ENCODE measurements around the gene ADK. TPM values are rescaled to one million over a fixed set of nuclear protein-coding genes. Genes with fewer than 3 reads are reported as not detected.
"Not testable (repeated sequence)": the region's sequence is repeated elsewhere in the genome, so short reads cannot be mapped to it uniquely, and the experiment has no call there.

The ADK gene
- total and polyA plus RNA-seq, 2 of the 4 experiments (the other 2 are of a cell fraction), result 30.6 to 40.9 TPM

DNA sequence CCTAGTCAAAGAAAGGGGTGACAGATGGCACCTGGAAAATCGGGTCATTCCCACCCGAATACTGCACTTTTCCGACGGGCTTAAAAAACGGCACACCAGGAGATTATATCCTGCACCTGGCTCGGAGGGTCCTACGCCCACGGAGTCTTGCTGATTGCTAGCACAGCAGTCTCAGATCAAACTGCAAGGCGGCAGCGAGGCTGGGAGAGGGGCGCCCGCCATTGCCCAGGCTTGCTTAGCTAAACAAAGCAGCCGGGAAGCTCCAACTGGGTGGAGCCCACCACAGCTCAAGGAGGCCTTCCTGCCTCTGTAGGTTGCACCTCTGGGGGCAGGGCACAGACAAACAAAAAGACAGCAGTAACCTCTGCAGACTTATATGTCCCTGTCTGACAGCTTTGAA lies 66.1 kb downstream of the ADK start:
- dilution Hi-C loops (cut with HindIII; ENCODE audit: low sequenced_read_pairs, unreplicated experiment); H2BK5ac ChIP-seq (ENCODE audit: low read depth, low read length, poor library complexity, severe bottlenecking); POLR2A ChIA-PET (ENCODE audit: unreplicated experiment); BruUV-seq (replicated peaks); H3K56ac ChIP-seq (ENCODE audit: extremely low read depth, insufficient read depth, low read length); H3K14ac ChIP-seq (replicated peaks; ENCODE audit: low read depth, low read length); H4K8ac ChIP-seq (ENCODE audit: low read depth in 2 of 2, low read length in 2 of 2); H3K27me3 ChIP-seq (ENCODE audit: control insufficient read depth, insufficient read depth, low read length); H2AK9ac ChIP-seq (replicated peaks; ENCODE audit: low read depth, low read length, poor library complexity); H3K9me3 ChIP-seq (ENCODE audit: control insufficient read depth, insufficient read depth, low read length); H4K20me1 ChIP-seq (ENCODE audit: insufficient read depth, low read length); intact Hi-C loops (cut with micrococcal nuclease); H3K9me1 ChIP-seq (ENCODE audit: insufficient read depth, low read length); H3K9ac ChIP-seq (ENCODE audit: low read depth, low read length); ATAC-seq (ENCODE audit: low read depth); H2BK20ac ChIP-seq (ENCODE audit: low read depth, low read length); H3K4me1 ChIP-seq (ENCODE audit: control insufficient read depth, insufficient read depth, low read length); H4K5ac ChIP-seq (ENCODE audit: low read depth, low read length); H2BK15ac ChIP-seq (ENCODE audit: low read depth, low read length); DNase-seq; H3K27ac ChIP-seq (ENCODE audit: insufficient read depth, low read length); H3K18ac ChIP-seq (ENCODE audit: low read depth, low read length); H3K36me3 ChIP-seq (ENCODE audit: control insufficient read depth, insufficient read depth, low read length); CTCF ChIA-PET; H3K4me2 ChIP-seq (ENCODE audit: low read depth, low read length); H3K4me3 ChIP-seq (ENCODE audit: insufficient read depth, low read depth, low read length); H3K4ac ChIP-seq (ENCODE audit: low read depth, low read length); H3K23ac ChIP-seq (ENCODE audit: low read depth, low read length); H2AFZ ChIP-seq (replicated peaks; ENCODE audit: low read length, poor library complexity); H2AK5ac ChIP-seq (ENCODE audit: low read depth, low read length); H4K91ac ChIP-seq (ENCODE audit: insufficient read depth, low read depth, low read length); in situ Hi-C loops (cut with MboI; ENCODE audit: low sequenced_read_pairs); H2BK120ac ChIP-seq (ENCODE audit: low read depth, low read length): not testable (repeated sequence)
- peaks cover 8 to 21% of the 10 kb centered on the region in 2 experiments for H3K79me1 ChIP-seq (ENCODE audit: low read depth in 1 of 2, low read length in 2 of 2)
- 93% methylated on average over 3 of the region's 13 CpGs; no CpG with 5 or more reads in 1 of the 2 experiments for WGBS, 2 experiments (ENCODE audit: extremely low coverage in 2 of 2, insufficient read length in 1 of 2)

DNA sequence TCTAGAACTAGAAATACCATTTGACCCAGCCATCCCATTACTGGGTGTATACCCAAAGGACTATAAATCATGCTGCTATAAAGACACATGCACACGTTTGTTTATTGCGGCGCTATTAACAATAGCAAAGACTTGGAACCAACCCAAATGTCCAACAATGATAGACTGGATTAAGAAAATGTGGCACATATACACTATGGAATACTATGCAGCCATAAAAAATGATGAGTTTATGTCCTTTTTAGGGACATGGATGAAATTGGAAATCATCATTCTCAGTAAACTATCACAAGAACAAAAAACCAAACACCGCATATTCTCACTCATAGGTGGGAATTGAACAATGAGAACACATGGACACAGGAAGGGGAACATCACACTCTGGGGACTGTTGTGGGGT lies 71.4 kb downstream of the ADK start:
- H4K8ac ChIP-seq (ENCODE audit: low read depth in 2 of 2, low read length in 2 of 2); H4K5ac ChIP-seq (ENCODE audit: low read depth, low read length); BruUV-seq (replicated peaks); H3K27ac ChIP-seq (ENCODE audit: insufficient read depth, low read length); H2BK120ac ChIP-seq (ENCODE audit: low read depth, low read length); H3K14ac ChIP-seq (replicated peaks; ENCODE audit: low read depth, low read length); in situ Hi-C loops (cut with MboI; ENCODE audit: low sequenced_read_pairs); H3K4me2 ChIP-seq (ENCODE audit: low read depth, low read length); H2AK5ac ChIP-seq (ENCODE audit: low read depth, low read length); H3K4me3 ChIP-seq (ENCODE audit: insufficient read depth, low read depth, low read length); intact Hi-C loops (cut with micrococcal nuclease); DNase-seq; H3K9me1 ChIP-seq (ENCODE audit: insufficient read depth, low read length); H3K4ac ChIP-seq (ENCODE audit: low read depth, low read length); H3K18ac ChIP-seq (ENCODE audit: low read depth, low read length); H2BK15ac ChIP-seq (ENCODE audit: low read depth, low read length); H3K36me3 ChIP-seq (ENCODE audit: control insufficient read depth, insufficient read depth, low read length); H3K4me1 ChIP-seq (ENCODE audit: control insufficient read depth, insufficient read depth, low read length); H3K79me1 ChIP-seq (ENCODE audit: low read depth in 1 of 2, low read length in 2 of 2); H4K91ac ChIP-seq (ENCODE audit: insufficient read depth, low read depth, low read length); H3K23ac ChIP-seq (ENCODE audit: low read depth, low read length); ATAC-seq (ENCODE audit: low read depth); H3K9me3 ChIP-seq (ENCODE audit: control insufficient read depth, insufficient read depth, low read length); H2AFZ ChIP-seq (replicated peaks; ENCODE audit: low read length, poor library complexity); H3K56ac ChIP-seq (ENCODE audit: extremely low read depth, insufficient read depth, low read length); H2AK9ac ChIP-seq (replicated peaks; ENCODE audit: low read depth, low read length, poor library complexity); H3K27me3 ChIP-seq (ENCODE audit: control insufficient read depth, insufficient read depth, low read length); dilution Hi-C loops (cut with HindIII; ENCODE audit: low sequenced_read_pairs, unreplicated experiment); H4K20me1 ChIP-seq (ENCODE audit: insufficient read depth, low read length); POLR2A ChIA-PET (ENCODE audit: unreplicated experiment); H2BK5ac ChIP-seq (ENCODE audit: low read depth, low read length, poor library complexity, severe bottlenecking); H2BK20ac ChIP-seq (ENCODE audit: low read depth, low read length); H3K9ac ChIP-seq (ENCODE audit: low read depth, low read length): not testable (repeated sequence)
- WGBS, 2 experiments (ENCODE audit: extremely low coverage in 2 of 2, insufficient read length in 1 of 2), result no CpG with 5 or more reads among the region's 4 CpGs
- CTCF ChIA-PET, result interaction anchor here (1.8 kb wide), 1 partner anchor 9 kb away, joined by 7 read pairs; no protein-coding TSS in a partner anchor

Measured in IMR-90 (cell line).